Inflammatory macrophage treated with lipopolysaccharide for 1 hour (primary cell): ENCODE data around the gene MRM2.

ENCODE experiments used
- DNase-seq, 2 donors: peaks; one replicate each; pipeline ENCODE4 v3.0.0-alpha.2; 2020 to 2022

MRM2 gene

DNA sequence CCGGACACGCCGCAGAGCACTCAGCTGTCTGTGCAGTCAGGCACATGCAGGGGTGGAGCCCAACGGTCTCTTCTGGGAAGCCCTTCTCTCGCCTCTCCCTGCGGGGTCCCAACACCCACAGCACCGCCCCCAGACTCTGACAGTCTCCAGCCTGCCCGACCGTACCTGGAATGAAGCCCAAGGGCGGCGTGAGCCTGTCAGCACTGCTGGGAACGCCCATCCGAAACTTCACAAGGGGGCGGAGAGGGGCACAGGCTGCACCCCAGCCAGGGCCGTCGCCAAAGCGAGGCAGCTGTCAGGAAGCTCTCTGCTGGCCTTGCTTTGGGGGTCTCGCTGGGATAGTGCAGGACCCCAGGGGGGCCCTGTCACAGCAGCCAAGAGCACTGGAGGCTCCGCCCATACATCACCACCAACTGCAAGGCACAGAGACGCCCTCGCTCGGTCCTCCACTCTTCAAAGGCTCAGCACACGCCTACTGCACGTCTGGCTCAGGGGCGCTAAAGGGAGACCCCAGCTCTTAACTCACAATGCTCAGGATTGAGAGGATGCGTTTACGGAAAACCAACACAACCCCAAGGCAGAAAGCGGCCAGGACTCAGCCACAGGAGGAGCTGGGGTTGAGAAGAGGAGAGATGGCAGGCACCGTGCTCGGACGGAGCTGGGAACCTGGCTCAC lies 40.2 kb downstream of the MRM2 start:
- no peak for DNase-seq

- DNase-seq, result no peak
These were observed 40.9 kb downstream of the MRM2 start for GRCh38 chr7:2201128-2201527.

- DNase-seq, result no peak
These were observed 41.4 kb downstream of the MRM2 start for GRCh38 chr7:2200584-2200980.

DNA sequence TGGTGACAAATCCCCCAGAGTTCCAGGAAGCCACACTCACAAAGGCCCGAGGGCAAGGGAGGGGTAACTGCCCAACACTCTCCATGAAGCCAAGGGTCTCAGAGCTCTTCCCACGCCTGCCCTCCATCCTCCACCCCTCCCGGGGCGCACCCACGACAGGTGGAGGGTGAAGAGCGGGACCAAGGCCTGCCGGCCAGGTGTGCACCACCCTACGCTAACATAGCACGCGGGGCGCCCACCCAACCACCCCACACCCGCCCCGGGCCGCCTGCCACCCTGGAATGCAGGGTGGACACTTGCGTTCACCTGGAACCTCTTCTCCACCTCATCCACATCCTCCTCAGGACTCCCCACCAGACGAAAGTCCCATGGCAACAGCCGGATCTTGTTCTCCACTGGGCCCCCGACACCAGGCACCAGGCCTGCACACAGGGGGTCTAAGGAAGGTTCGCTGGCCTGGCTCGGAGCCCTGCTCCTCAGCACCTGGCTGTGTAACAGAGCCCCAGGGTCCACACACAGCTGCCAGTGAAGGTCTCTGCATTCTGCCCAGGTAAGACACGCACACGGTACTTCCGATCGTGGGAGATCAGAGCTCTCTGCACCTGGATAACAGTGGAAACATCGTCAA lies 41.9 kb downstream of the MRM2 start:
- no peak for DNase-seq

- no peak for DNase-seq
These were observed 42.5 kb downstream of the MRM2 start for GRCh38 chr7:2199528-2199927.

DNA sequence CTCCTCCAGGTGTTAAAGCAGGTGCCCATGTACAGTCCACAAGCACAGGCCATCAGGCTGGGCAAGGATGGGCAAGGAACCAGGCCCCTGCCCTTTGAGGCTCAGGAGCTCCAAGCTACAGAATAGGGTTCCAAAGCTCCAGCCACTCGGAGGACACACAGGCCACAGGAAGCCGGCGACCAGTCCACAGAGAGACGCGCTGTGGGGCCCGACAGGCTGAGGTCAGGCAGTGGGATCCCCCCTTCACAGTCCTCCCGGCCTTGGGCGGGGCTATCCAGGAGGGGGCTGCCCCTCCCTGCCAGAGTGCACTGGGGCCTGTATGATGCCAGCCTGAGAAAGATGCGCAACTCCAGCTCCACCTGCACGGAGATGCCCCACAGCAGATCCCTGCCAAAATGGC lies 43.2 kb downstream of the MRM2 start:
- no peak for DNase-seq

- DNase-seq, result no peak
These were observed 43.8 kb downstream of the MRM2 start for GRCh38 chr7:2198206-2198605.

DNA sequence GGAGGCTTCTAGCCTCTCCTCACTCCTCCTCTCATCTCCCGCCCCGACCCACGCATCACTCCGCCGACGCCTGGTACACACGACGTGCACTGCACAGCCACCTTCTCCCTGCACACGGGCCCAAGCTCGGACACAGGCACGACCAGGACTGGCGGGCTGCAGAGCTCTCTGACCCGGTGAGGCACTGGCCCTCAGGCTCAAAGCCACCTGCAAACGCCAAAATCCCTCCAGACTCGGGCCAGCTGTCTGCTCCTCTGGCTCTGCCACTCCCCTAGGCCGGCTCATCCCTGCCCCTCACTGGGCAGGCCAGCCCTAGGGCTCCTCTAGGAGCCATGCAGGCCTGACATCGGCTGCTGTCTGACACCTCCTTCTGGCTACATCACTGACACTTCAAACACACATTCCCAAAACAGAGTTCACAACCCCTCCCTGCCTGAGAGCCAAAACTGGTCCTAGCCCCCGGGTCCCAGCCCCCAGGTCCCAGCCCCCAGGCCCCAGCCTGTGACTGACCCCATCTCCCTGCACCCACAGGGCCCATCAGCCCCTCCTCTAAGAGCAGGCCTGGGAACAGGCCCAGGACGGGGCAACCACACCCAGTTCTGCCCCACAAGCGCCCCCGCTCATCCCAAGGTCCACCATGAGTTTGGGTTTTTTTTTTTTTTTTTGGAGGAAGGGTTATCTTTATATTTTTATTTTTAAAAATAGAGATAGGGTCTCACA lies 44.4 kb downstream of the MRM2 start:
- no peak for DNase-seq

- no peak for DNase-seq
These were observed 45.3 kb downstream of the MRM2 start for GRCh38 chr7:2196381-2197378.

DNA sequence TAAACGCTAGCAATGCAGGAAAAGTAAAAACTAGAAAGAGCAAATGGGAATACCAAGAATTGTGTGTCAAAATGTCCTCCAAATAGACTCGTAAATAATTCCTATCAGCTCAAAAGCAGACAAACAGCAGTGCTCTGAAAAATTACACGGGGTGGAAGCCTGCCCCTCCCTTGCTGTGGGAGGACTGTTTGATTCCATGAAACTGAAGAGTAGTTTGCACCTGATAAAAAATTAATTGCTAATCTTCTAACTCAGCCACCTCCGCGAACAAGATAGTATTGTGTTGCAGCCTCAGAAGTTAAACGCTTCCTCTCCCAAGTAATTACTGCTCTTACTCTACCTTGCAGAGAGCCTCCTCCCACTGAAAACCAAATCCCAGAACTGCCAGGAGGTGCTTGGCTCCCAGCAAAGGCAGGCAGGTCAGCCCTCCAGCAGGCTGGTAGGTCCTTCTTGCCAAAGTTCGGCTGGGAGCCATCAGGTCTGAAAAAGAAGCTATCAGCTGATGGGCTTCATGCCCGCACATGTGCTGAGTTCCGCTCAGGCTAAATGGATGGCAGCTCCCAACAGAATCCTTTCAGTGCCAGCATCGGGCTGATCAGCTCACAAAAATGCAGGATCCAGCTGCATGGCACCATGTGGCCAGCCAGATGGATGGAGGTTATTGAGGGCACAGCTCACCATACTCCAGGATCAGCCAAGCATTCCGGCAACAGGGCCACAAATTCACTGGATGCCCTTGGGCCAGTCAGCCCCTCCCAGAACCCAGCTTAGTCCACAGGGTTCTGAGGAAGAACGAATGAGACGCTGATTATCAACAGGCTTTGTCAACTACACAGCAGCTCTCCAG lies 46.4 kb downstream of the MRM2 start:
- DNase-seq, result no peak

GRCh38 chr7:2193575-2194305 lies 48.3 kb downstream of the MRM2 start:
- no peak for DNase-seq

DNA sequence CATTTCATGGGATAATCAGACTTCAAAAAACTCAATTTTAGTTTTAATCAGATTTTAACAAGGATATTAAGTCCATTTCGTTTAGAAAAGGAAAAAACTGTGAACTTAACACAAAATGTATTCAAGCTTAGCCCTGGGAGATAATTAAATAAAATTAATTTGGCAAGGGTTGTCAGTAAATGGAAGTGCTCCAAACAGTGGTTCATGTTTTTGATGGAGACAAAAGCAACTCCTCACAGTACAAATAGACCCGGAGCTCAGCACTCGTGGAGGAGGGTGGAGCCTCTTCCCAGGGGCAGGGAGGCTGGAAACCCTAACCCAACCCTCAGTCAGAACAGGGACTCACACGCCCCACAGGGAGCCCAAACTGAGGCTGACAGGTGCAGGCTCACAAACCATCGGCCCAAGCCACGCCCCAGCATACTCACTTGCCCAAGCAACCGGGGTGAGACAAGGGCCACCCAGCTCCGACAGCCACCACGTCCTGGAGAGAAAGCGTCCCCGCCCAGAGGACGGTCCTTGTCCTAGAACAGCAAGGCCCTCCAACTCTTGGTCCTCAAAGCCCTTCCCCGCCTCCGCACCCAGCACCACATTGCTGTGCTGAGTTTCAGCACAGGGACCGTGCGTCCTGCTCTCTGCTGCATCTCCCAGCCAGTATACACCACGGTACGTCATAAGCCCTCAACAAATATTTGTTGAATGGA lies 49.0 kb downstream of the MRM2 start:
- no peak for DNase-seq

DNA sequence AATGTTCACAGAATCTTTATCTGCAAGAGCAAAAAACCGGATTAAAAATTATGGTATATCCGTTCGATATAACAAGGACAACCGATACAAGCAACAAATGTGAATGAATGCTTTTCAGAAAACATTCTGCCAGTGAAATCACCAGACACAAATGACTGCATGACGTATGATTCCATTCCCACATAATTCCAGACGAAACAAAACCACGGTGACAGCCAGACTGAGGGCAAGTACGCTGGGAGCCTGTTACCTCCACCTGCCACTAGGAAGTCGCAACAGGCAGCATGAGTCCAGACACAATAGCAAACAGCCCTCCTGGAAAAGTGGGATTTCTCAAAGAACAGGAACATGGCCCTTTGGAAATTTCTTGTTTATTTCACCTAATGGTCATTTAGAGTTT lies 51.0 kb downstream of the MRM2 start:
- no peak for DNase-seq

DNA sequence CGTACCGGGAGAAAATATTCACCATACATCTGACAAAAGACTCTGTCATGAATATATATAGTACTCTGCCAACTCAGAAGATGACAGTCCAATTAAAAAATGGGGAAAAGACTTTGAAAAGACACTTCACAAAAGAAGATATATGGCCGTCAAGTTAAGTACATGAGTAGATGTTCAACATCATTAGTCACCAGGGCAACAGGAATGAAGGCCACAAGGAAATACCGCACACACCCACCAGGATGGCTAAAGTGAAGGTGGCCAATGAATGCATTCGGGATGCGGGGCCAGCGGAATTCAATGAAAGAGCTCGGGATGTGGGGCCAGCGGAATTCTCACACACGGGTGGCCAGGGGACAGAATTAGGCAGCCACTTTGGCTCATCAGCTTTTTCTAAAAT lies 51.5 kb downstream of the MRM2 start:
- no peak for DNase-seq

DNA sequence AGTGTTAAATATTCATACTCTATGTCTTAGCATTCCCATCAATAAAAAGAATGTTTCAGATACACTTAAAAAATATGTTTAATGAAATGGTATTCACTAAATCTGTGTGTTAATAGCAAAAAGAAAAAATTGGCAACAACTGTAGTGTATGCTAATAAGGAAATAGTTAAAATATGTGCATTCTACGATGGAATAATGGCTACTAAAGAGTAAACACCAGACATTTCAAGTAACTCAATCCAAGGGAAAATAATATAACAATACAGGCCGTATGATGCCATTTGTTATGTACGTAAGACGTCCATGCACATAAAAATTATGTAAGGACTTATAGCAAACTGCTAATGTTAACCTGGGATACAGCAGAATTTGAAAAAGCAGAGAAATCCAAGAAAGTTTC lies 55.8 kb downstream of the MRM2 start:
- DNase-seq, result no peak

DNA sequence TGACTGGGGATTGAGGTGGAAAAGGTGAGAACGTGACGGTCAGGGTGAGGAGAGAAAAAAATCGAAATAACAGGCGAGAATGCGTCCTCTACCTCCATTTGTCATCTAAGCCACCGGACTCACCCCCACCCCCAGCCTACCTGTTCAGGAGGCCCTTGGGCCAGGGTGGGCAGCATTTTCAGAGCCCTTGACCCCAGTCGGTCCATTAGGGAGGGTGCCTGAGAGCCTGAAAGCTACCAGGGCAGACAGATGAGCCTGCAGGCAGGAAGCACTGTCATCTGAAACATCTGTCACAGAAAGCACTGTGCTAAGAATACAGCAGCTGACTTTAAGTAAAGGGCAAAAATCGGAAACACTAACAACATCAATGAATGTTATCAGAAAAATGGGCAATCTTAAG lies 56.3 kb downstream of the MRM2 start:
- no peak for DNase-seq
